HL-60 (cell line): Measurements from ENCODE around the gene NAA80.

Experiments
- CTCF ChIP-seq: IDR thresholded peaks from one replicate; pipeline ENCODE4 v1.5.1; 2011; ENCODE audit warnings: low read length, control low read depth, inconsistent platforms; ENCODE audit not compliant: insufficient read depth
- POLR2AphosphoS5 ChIP-seq: IDR thresholded peaks from 2 replicates; pipeline ENCODE4 v1.6.1; 2012; ENCODE audit warnings: low read depth
- SPI1 ChIP-seq: IDR thresholded peaks from 2 replicates; pipeline ENCODE4 v1.6.1; 2012; ENCODE audit warnings: low read depth, mild to moderate bottlenecking, borderline replicate concordance
- TF ChIP-seq, protein P1 (sequence below): IDR thresholded peaks from 2 replicates; pipeline ENCODE4 v1.6.1; 2012; ENCODE audit warnings: low read depth; ENCODE audit not compliant: insufficient replicate concordance

GRCh38 chr3:50341996-50342650 lies 42.9 kb upstream of the NAA80 start:
- TF ChIP-seq CTCF (no peak), POLR2AphosphoS5 (no peak), SPI1 (no peak)
- TF ChIP-seq, protein P1, sequence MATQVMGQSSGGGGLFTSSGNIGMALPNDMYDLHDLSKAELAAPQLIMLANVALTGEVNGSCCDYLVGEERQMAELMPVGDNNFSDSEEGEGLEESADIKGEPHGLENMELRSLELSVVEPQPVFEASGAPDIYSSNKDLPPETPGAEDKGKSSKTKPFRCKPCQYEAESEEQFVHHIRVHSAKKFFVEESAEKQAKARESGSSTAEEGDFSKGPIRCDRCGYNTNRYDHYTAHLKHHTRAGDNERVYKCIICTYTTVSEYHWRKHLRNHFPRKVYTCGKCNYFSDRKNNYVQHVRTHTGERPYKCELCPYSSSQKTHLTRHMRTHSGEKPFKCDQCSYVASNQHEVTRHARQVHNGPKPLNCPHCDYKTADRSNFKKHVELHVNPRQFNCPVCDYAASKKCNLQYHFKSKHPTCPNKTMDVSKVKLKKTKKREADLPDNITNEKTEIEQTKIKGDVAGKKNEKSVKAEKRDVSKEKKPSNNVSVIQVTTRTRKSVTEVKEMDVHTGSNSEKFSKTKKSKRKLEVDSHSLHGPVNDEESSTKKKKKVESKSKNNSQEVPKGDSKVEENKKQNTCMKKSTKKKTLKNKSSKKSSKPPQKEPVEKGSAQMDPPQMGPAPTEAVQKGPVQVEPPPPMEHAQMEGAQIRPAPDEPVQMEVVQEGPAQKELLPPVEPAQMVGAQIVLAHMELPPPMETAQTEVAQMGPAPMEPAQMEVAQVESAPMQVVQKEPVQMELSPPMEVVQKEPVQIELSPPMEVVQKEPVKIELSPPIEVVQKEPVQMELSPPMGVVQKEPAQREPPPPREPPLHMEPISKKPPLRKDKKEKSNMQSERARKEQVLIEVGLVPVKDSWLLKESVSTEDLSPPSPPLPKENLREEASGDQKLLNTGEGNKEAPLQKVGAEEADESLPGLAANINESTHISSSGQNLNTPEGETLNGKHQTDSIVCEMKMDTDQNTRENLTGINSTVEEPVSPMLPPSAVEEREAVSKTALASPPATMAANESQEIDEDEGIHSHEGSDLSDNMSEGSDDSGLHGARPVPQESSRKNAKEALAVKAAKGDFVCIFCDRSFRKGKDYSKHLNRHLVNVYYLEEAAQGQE: no peak
